AG09319 (cell line): Measurements from ENCODE around the gene RBM44.

Experiments used
- DNase-seq: peaks from one replicate; pipeline ENCODE4 v3.0.0-alpha.2; 2010; ENCODE audit warnings: low read depth; ENCODE audit errors: extremely low read depth
- TF ChIP-seq, protein P1 (sequence below): IDR thresholded peaks from 2 replicates; pipeline ENCODE4 v1.5.1; 2011; ENCODE audit warnings: low read depth, mild to moderate bottlenecking, inconsistent platforms, low read length, moderate library complexity

Gene RBM44

GRCh38 chr2:237873897-237874551, 75.4 kb downstream of the RBM44 start:
- no peak for DNase-seq
- TF ChIP-seq, protein P1, sequence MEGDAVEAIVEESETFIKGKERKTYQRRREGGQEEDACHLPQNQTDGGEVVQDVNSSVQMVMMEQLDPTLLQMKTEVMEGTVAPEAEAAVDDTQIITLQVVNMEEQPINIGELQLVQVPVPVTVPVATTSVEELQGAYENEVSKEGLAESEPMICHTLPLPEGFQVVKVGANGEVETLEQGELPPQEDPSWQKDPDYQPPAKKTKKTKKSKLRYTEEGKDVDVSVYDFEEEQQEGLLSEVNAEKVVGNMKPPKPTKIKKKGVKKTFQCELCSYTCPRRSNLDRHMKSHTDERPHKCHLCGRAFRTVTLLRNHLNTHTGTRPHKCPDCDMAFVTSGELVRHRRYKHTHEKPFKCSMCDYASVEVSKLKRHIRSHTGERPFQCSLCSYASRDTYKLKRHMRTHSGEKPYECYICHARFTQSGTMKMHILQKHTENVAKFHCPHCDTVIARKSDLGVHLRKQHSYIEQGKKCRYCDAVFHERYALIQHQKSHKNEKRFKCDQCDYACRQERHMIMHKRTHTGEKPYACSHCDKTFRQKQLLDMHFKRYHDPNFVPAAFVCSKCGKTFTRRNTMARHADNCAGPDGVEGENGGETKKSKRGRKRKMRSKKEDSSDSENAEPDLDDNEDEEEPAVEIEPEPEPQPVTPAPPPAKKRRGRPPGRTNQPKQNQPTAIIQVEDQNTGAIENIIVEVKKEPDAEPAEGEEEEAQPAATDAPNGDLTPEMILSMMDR: no peak

- TF ChIP-seq, protein P1: no peak
These were observed 76.1 kb downstream of the RBM44 start for GRCh38 chr2:237874585-237875161.

DNA sequence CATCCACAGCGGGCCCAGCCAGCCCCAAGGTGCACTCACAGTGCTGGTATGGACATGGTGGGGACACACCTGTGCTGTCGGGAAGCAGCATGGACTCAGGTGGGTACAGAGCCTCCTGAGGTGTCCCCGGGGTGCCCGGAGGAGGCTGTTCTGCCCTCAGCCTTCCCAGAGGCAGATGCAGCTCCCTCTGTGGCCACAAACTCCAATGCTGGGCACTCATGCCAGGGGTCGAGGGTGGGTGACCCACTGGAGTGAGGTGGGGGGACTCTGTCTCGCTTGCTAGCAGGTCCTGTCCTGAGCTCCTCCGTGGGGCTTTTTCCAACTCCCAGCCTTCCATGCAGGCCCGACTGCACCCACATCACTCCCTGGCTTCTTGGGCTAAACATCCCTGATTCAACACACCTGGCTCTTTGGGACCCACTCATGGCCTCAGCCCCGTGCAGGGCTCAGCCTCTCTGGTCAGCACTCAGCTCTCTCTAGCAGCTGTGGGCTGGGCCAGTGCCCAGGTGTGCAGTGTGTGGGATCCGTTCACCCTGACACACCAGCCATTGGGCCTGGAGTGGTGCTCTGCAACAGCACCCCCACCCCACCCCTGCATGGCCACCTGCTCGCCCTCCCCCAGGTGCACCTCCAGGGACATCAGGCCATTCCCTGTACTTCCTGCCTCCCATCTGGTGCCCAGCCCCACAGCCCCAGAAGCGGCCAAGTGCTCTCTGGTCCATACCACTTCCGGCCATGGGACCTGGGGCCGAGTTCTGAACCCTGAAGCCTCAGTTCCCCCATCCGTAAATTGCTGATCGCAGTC, 76.9 kb downstream of the RBM44 start:
- no peak for DNase-seq
- TF ChIP-seq, protein P1: no peak

More at GRCh38 chr2:237874585-237875161, 76.1 kb downstream of the RBM44 start:
- DNase-seq: no peak

GRCh38 chr2:237876061-237876526, 77.5 kb downstream of the RBM44 start:
- DNase-seq: no peak
- TF ChIP-seq, protein P1: no peak

DNA sequence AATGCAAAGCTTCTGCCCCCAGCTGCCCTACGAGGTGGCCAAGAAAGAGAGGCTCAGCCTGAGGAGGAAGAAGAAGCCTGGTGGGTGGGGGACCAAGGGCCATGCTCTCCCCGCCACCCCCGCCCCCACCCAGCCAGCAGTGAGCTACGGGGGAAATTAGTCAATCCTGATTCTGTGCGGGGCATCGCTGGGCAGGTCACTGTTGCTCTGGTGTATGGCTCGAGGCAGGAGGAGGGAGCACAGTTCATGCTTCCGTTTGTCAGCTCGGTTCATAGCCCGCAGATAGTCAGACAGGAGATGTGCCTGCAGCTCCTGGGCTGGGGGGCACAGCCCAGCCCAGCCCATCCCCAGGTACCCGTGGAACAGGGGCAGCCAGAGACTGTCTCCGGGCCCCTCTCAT, 78.0 kb downstream of the RBM44 start:
- no peak for DNase-seq
- TF ChIP-seq, protein P1: no peak

DNA sequence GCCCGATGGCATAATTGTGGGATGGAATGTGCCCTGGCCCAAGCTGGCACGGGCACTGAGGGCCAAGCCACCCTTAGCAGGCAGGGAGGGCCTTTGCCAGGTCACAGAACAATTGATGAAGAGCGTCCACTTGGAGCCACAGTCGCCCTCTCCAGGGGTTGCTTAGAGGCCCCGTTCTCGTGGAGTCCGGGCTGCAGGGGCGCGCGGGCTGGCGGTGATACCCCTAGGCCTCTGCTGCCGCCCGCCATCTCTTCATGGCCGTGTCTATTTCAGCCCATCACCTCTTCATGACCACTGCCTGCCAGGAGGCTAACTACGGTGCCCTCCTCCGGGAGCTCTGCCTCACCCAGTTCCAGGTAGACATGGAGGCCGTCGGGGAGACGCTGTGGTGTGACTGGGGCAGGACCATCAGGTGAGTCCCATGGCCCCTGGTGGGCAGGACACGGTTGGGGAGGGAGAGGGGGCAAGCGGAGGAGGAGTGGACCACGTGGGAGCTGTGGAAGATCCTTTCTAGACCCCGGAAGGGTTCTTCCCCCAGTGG, 78.4 kb downstream of the RBM44 start:
- DNase-seq: no peak
- TF ChIP-seq, protein P1: no peak
